NCI-H2196 treated with DMSO at 0.1 percent for 48 hours (cell line): ENCODE data around the gene FRMD6.
"Not testable (repeated sequence)": the region's sequence is repeated elsewhere in the genome, so short reads cannot be mapped to it uniquely, and the experiment has no call there.

Experiments used
- DNase-seq: peaks from one replicate; lab custom pipeline; 2025; ENCODE audit not compliant: unreplicated experiment; lab: John Stamatoyannopoulos, UW

The FRMD6 gene

GRCh38 chr14:51628238-51628637 lies 23.5 kb upstream of the FRMD6 start:
- DNase-seq, result no peak

GRCh38 chr14:51630987-51631386 lies 20.7 kb upstream of the FRMD6 start:
- DNase-seq, result no peak

- DNase-seq, result not testable (repeated sequence)
Measured at GRCh38 chr14:51633298-51633697, 18.4 kb upstream of the FRMD6 start.

- DNase-seq, result no peak
Measured at GRCh38 chr14:51636109-51636508, 15.6 kb upstream of the FRMD6 start.

- DNase-seq, result no peak
Measured at GRCh38 chr14:51638071-51638944, 13.4 kb upstream of the FRMD6 start.

- DNase-seq, result no peak
Measured at GRCh38 chr14:51639668-51640316, 11.9 kb upstream of the FRMD6 start.

GRCh38 chr14:51643140-51643539 lies 8.6 kb upstream of the FRMD6 start:
- no peak for DNase-seq

GRCh38 chr14:51644217-51644933 lies 7.3 kb upstream of the FRMD6 start:
- no peak for DNase-seq

GRCh38 chr14:51648296-51648695 lies 3.4 kb upstream of the FRMD6 start:
- no peak for DNase-seq

GRCh38 chr14:51650716-51651387 lies 858 bp upstream of the FRMD6 start:
- DNase-seq, result no peak

- no peak for DNase-seq
Measured at GRCh38 chr14:51652168-51653078, 713 bp downstream of the FRMD6 start.

GRCh38 chr14:51653079-51653774 lies 1.5 kb downstream of the FRMD6 start:
- no peak for DNase-seq

GRCh38 chr14:51653775-51654532 lies 2.2 kb downstream of the FRMD6 start:
- DNase-seq, result no peak

GRCh38 chr14:51654533-51654845 lies 2.8 kb downstream of the FRMD6 start:
- DNase-seq, result no peak

GRCh38 chr14:51657762-51658161 lies 6.1 kb downstream of the FRMD6 start:
- no peak for DNase-seq

- DNase-seq, result no peak
Measured at GRCh38 chr14:51658441-51659173, 6.9 kb downstream of the FRMD6 start.

GRCh38 chr14:51660741-51661140 lies 9.0 kb downstream of the FRMD6 start:
- DNase-seq, result no peak

GRCh38 chr14:51661504-51661903 lies 9.8 kb downstream of the FRMD6 start:
- DNase-seq, result no peak
